A673 (cell line): Measurements from ENCODE around the gene RSPH3. TPM values are rescaled to one million over a fixed set of nuclear protein-coding genes. Genes with fewer than 3 reads are reported as not detected.
"Not testable (repeated sequence)": the region's sequence is repeated elsewhere in the genome, so short reads cannot be mapped to it uniquely, and the experiment has no call there.

Experiments
- BruUV-seq: library from RNA; stranded (reverse); fragments of 400-500 nt; replicated peaks from 2 replicates; lab custom pipeline; 2021; lab: Mats Ljungman, UMichigan
- CTCF ChIA-PET: fragments of 300-600 bp; sonication (Branson Sonifier 250); formaldehyde crosslinking; loops from one replicate; lab custom pipeline; 2022; ENCODE audit warnings: antibody characterized with exemption; lab: Charles Lee
- POLR2A ChIA-PET: fragments of 300-600 bp; sonication (Branson Sonifier 250); formaldehyde crosslinking; loops from one replicate; lab custom pipeline; 2022; ENCODE audit warnings: antibody characterized with exemption; ENCODE audit not compliant: low non-redundant PET; lab: Charles Lee
- DNase-seq: peaks from one replicate; pipeline ENCODE4 v3.0.0-alpha.2; 2015; ENCODE audit warnings: low spot score
- H3K27ac ChIP-seq: fragments of 200-600 bp; sonication (generic); 2 replicates; pipeline ENCODE4 v1.5.1; 2016; ENCODE audit warnings: mixed run types, low read depth, mild to moderate bottlenecking, mixed read lengths, antibody characterized with exemption, low read length; ENCODE audit not compliant: poor library complexity, severe bottlenecking
- H3K27me3 ChIP-seq: fragments of 200-600 bp; sonication (generic); replicated peaks from 2 replicates; pipeline ENCODE4 v1.6.1; 2017; ENCODE audit warnings: mixed run types, low read depth, mild to moderate bottlenecking, mixed read lengths, antibody characterized with exemption, low read length; ENCODE audit not compliant: insufficient read depth, poor library complexity
- H3K36me3 ChIP-seq: fragments of 200-600 bp; sonication (generic); 2 replicates; pipeline ENCODE4 v1.6.1; 2016; ENCODE audit warnings: mixed run types, mild to moderate bottlenecking, mixed read lengths, antibody characterized with exemption, low read length; ENCODE audit not compliant: insufficient read depth, poor library complexity, severe bottlenecking
- H3K4me1 ChIP-seq: fragments of 200-600 bp; sonication (generic); 2 replicates; pipeline ENCODE4 v1.6.1; 2017; ENCODE audit warnings: mixed run types, mild to moderate bottlenecking, mixed read lengths, antibody characterized with exemption, low read length; ENCODE audit not compliant: insufficient read depth, poor library complexity, severe bottlenecking
- H3K4me3 ChIP-seq: fragments of 200-600 bp; sonication (generic); 2 replicates; pipeline ENCODE4 v1.5.1; 2016; ENCODE audit warnings: low read depth, mixed run types, mild to moderate bottlenecking, mixed read lengths, low read length; ENCODE audit not compliant: poor library complexity, severe bottlenecking
- H3K9me3 ChIP-seq: fragments of 200-600 bp; sonication (generic); 2 replicates; pipeline ENCODE4 v1.6.1; 2016; ENCODE audit warnings: mixed run types, low read depth, mild to moderate bottlenecking, mixed read lengths, antibody characterized with exemption, low read length; ENCODE audit not compliant: poor library complexity, severe bottlenecking
- EZH2 ChIP-seq: fragments of 200-600 bp; sonication (generic); IDR thresholded peaks from 2 replicates; pipeline ENCODE4 v1.6.1; 2017; ENCODE audit warnings: borderline replicate concordance, low read depth, mild to moderate bottlenecking, mixed read lengths, antibody characterized with exemption, low read length; ENCODE audit not compliant: poor library complexity, severe bottlenecking
- intact Hi-C: fragments of 100-400 bp; cut with micrococcal nuclease; formaldehyde crosslinking; loops from one replicate; pipeline ENCODE4 v1.10.0; 2022; ENCODE audit not compliant: unreplicated experiment
- total RNA-seq: library from RNA; stranded (reverse); gene quantifications from 2 replicates; pipeline ENCODE4 v1.2.3, GENCODE V29; 2021
- TF ChIP-seq, protein P1 (sequence below): fragments of 300-800, 200-600 bp; sonication (generic); conservative IDR thresholded peaks from 2 replicates; pipeline ENCODE4 v1.5.1; 2017; ENCODE audit warnings: low read depth, mild to moderate bottlenecking, antibody characterized with exemption, low read length, moderate library complexity, mixed read lengths

The RSPH3 gene
- total RNA-seq, 1 experiment from 2014 or later, result 4.0 TPM

- H3K27me3 ChIP-seq, result no peaks in the 10 kb centered on the region
- CTCF ChIA-PET, result no interaction called here
- POLR2A ChIA-PET, result no interaction called here
These were observed 44.7 kb downstream of the RSPH3 start for GRCh38 chr6:158955255-158955654.

GRCh38 chr6:158954753-158955152 lies 45.2 kb downstream of the RSPH3 start:
- H3K27ac ChIP-seq, result no peak overlapping the region
- no TSS peak for BruUV-seq
- no peak overlapping the region for H3K4me3 ChIP-seq
- ChIA-PET CTCF (no interaction called here), POLR2A (no interaction called here)
- intact Hi-C loops, result no loop called here
- DNase-seq, result no peak
- TF ChIP-seq EZH2, result no peak
- TF ChIP-seq, protein P1, sequence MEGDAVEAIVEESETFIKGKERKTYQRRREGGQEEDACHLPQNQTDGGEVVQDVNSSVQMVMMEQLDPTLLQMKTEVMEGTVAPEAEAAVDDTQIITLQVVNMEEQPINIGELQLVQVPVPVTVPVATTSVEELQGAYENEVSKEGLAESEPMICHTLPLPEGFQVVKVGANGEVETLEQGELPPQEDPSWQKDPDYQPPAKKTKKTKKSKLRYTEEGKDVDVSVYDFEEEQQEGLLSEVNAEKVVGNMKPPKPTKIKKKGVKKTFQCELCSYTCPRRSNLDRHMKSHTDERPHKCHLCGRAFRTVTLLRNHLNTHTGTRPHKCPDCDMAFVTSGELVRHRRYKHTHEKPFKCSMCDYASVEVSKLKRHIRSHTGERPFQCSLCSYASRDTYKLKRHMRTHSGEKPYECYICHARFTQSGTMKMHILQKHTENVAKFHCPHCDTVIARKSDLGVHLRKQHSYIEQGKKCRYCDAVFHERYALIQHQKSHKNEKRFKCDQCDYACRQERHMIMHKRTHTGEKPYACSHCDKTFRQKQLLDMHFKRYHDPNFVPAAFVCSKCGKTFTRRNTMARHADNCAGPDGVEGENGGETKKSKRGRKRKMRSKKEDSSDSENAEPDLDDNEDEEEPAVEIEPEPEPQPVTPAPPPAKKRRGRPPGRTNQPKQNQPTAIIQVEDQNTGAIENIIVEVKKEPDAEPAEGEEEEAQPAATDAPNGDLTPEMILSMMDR, result no peak
- H3K36me3 ChIP-seq, result no peaks in the 10 kb centered on the region
- no peaks in the 10 kb centered on the region for H3K27me3 ChIP-seq
- H3K4me1 ChIP-seq, result no peaks in the 10 kb centered on the region
- H3K9me3 ChIP-seq, result no peaks in the 10 kb centered on the region

More at GRCh38 chr6:158955255-158955654, 44.7 kb downstream of the RSPH3 start:
- BruUV-seq, result no TSS peak
- H3K9me3 ChIP-seq, result no peaks in the 10 kb centered on the region
- H3K4me1 ChIP-seq, result no peaks in the 10 kb centered on the region
- no peak for TF ChIP-seq EZH2
- TF ChIP-seq, protein P1, result no peak
- H3K27ac ChIP-seq, result no peak overlapping the region
- H3K36me3 ChIP-seq, result no peaks in the 10 kb centered on the region
- no peak for DNase-seq
- H3K4me3 ChIP-seq, result no peak overlapping the region
- intact Hi-C loops, result no loop called here

DNA sequence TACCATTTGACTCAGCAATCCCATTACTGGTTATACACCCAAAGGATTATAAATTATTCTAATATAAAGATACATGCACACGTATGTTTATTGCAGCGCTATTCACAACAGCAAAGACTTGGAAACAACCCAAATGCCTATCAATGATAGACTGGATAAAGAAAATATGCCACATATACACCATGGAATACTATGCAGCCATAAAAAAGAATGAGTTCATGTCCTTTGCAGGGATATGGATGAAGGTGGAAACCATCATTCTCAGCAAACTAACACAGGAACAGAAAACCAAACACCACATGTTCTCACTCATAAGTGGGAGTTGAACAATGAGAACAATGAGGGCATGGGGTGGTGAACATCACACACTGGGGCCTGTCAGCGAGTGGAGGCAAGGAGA lies 48.0 kb downstream of the RSPH3 start:
- intact Hi-C loops, H3K27ac ChIP-seq, CTCF ChIA-PET, H3K4me1 ChIP-seq, POLR2A ChIA-PET, H3K27me3 ChIP-seq, H3K36me3 ChIP-seq, DNase-seq, H3K4me3 ChIP-seq, BruUV-seq, H3K9me3 ChIP-seq: not testable (repeated sequence)

DNA sequence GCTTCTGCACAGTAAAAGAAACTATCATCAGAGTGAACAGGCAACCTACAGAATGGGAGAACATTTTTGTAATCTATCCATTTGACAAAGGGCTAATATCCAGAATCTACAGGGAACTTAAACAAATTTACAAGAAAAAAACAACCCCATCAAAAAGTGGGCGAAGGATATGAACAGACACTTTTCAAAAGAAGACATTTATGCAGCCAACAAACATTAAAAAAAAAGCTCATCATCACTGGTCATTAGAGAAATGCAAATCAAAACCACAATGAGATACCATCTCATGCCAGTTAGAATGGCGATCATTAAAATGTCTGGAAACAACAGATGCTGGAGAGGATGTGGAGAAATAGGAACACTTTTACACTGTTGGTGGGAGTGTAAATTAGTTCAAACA lies 48.4 kb downstream of the RSPH3 start:
- intact Hi-C loops, result not testable (repeated sequence)

More for the DNA sequence above, 48.4 kb downstream of the RSPH3 start:
- H3K4me1 ChIP-seq, BruUV-seq, H3K4me3 ChIP-seq, H3K36me3 ChIP-seq, H3K27me3 ChIP-seq, POLR2A ChIA-PET, DNase-seq, H3K9me3 ChIP-seq, CTCF ChIA-PET, H3K27ac ChIP-seq: not testable (repeated sequence)
